ENCODE results near the gene CSE1L. TPM values are rescaled to one million over a fixed set of nuclear protein-coding genes. Genes with fewer than 3 reads are reported as not detected.

Gene CSE1L
- total RNA-seq, 1 experiment from 2014 or later: 246 TPM

GRCh38 chr20:49054056-49054643 is 8.0 kb downstream of the CSE1L start:
- H3K4me1 ChIP-seq (ENCODE audit: insufficient read depth, low read length): peaks cover 5% of the 10 kb centered on the region
- H4K5ac ChIP-seq (ENCODE audit: insufficient read length, low read depth, low read length): no peak overlapping the region
- H3K23ac ChIP-seq (ENCODE audit: insufficient read length, low read depth, low read length): no peak overlapping the region
- H2BK20ac ChIP-seq (ENCODE audit: low read depth, low read length, poor library complexity, severe bottlenecking): no peak overlapping the region
- no peak overlapping the region for H3K18ac ChIP-seq (ENCODE audit: insufficient read length, low read depth, low read length)
- H3K23me2 ChIP-seq (ENCODE audit: insufficient read length, low read depth, low read length, poor library complexity, severe bottlenecking): no peaks in the 10 kb centered on the region
- H3T11ph ChIP-seq (ENCODE audit: low read length): no peak overlapping the region
- peaks cover 77% of the 10 kb centered on the region for H3K79me2 ChIP-seq (ENCODE audit: insufficient read depth, low read length)
- no peak overlapping the region for H4K8ac ChIP-seq (replicated peaks; ENCODE audit: insufficient read length, low read depth, low read length)
- H4K91ac ChIP-seq (ENCODE audit: insufficient read length, low read depth, low read length): no peak overlapping the region
- no CpG with 5 or more reads among the region's 4 CpGs for WGBS (ENCODE audit: extremely low coverage, insufficient read length, low lambda C conversion rate)
- H3K27me3 Mint-ChIP-seq (ENCODE audit: low read depth): no peaks in the 10 kb centered on the region
- no peak overlapping the region for H2AFZ ChIP-seq (ENCODE audit: low read length)
- no peak overlapping the region for H2BK12ac ChIP-seq (ENCODE audit: insufficient read length, low read depth, low read length)
- H3K36me3 Mint-ChIP-seq (ENCODE audit: insufficient read depth in 1 of 3, low read depth in 3 of 3): peaks cover 25 to 47% (median 45%) of the 10 kb centered on the region in 3 experiments; a peak in 6 of 7 replicates
- H3K9ac ChIP-seq (ENCODE audit: extremely low read depth, insufficient read length, low read length): no peak overlapping the region
- peak overlapping the region in 1 of 3 experiments; percentile 14; a peak in 3 of 7 replicates for H3K27ac Mint-ChIP-seq
- no peaks in the 10 kb centered on the region for H3K27me3 ChIP-seq (ENCODE audit: insufficient read depth, low read length)
- H3K4me3 Mint-ChIP-seq: no peak overlapping the region
- DNase-seq: no peak
- H3K4ac ChIP-seq (ENCODE audit: low read depth, low read length): no peak overlapping the region
- no peak overlapping the region for H2BK15ac ChIP-seq (ENCODE audit: low read depth, low read length)
- no peak overlapping the region for H3K4me2 ChIP-seq (ENCODE audit: insufficient read depth, insufficient read length, low read length)
- no peak overlapping the region for H2AK5ac ChIP-seq (ENCODE audit: insufficient read length, low read length)
- TF ChIP-seq, protein P1, sequence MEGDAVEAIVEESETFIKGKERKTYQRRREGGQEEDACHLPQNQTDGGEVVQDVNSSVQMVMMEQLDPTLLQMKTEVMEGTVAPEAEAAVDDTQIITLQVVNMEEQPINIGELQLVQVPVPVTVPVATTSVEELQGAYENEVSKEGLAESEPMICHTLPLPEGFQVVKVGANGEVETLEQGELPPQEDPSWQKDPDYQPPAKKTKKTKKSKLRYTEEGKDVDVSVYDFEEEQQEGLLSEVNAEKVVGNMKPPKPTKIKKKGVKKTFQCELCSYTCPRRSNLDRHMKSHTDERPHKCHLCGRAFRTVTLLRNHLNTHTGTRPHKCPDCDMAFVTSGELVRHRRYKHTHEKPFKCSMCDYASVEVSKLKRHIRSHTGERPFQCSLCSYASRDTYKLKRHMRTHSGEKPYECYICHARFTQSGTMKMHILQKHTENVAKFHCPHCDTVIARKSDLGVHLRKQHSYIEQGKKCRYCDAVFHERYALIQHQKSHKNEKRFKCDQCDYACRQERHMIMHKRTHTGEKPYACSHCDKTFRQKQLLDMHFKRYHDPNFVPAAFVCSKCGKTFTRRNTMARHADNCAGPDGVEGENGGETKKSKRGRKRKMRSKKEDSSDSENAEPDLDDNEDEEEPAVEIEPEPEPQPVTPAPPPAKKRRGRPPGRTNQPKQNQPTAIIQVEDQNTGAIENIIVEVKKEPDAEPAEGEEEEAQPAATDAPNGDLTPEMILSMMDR (conservative IDR thresholded peaks at IDR 0.05): no peak
- no peaks in the 10 kb centered on the region for H3K9me3 Mint-ChIP-seq
- no peak overlapping the region for H2BK120ac ChIP-seq (ENCODE audit: low read depth, low read length, poor library complexity, severe bottlenecking)
- no peak overlapping the region for H3K14ac ChIP-seq (ENCODE audit: insufficient read depth, low read length)
- no peak overlapping the region for H3K56ac ChIP-seq (ENCODE audit: insufficient read length, low read depth, low read length)
- H3K79me1 ChIP-seq (ENCODE audit: insufficient read depth, low read depth, low read length, poor library complexity, severe bottlenecking): peaks cover 6% of the 10 kb centered on the region
- peaks cover 25 to 34% of the 10 kb centered on the region in 2 experiments for H3K4me1 Mint-ChIP-seq
- no peaks in the 10 kb centered on the region for H3K9me3 ChIP-seq (ENCODE audit: control insufficient read depth, low read depth, low read length)
- no peak overlapping the region for H2BK5ac ChIP-seq (ENCODE audit: insufficient read length, low read length)
- H3K27ac ChIP-seq (ENCODE audit: insufficient read length, low read depth, low read length): no peak overlapping the region
- H4K20me1 ChIP-seq (ENCODE audit: control insufficient read depth, insufficient read depth, insufficient read length): no peaks in the 10 kb centered on the region

All from H9 (cell line).